GM21619 (cell line): ENCODE data around the gene ALDH1L2.

Experiments used
- ATAC-seq: cut with Tn5 transposase; IDR thresholded peaks from one replicate; pipeline ENCODE4 v1.9.1; 2021; ENCODE audit not compliant: unreplicated experiment

Gene ALDH1L2

DNA sequence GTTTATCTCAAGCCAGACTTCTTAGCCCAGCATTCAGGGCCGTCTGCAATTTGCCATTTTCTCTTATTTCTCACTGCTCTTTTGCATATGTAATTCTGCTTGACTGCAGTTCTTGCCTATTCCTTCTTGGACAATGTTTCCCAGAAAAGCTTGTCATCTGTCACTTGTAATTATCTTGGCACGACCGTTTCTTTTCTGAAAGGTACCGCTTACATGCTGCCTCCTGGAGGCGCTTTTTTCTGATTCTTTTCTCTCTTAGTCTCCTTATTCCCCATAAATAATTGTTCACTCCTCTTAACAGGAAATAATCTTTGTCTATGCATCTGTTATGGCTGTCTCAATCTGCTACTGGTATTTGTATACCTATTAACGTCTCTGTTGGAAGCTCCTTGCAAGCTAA is 1.2 kb upstream of the ALDH1L2 start:
- ATAC-seq: no peak

DNA sequence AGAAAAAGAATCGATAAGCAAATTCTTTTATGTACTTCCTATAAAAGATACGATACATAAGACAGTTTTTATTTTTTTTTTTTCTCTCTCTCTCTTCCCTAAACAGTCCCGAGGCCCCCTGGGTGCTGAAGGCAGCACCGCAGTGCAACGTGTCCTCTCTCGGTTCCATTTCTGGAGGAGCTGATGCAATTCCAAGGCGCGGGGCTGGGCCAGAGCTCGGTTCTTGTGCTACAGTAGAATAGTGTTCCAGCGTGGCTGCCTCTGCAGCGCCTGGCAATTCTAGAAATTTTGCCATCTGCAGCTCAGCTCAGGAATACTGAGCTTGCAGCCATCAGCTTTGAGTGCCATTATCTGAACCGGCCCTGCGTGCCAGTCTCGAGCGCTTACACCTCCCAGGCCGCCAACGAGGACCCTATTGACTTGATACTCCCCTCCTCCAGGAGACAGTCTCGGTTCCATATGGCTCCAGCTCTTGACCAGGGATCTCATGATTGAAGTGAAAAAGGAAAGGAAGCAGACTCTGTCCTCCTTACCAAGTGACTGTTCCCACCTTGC is 630 bp downstream of the ALDH1L2 start:
- ATAC-seq: peak; percentile 26

DNA sequence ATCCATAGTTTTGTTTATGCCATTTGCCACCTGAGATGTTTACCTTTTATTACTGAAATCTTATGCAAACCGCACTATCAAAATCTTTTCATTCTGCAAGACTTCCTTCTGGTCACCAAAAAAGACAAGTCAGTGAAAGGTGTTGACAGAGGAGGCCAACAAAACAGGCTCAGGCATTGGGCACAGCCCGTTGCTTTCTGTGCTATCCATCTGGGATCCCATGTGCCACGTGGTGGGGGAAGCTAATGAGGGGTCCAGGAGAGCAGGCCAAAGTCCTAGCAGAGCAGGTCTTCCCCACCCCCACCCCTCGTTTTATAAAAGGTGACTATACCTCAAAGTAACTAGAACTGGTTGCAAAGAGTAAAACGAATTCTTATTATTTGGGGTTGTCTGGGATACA is 1.2 kb downstream of the ALDH1L2 start:
- ATAC-seq: no peak

DNA sequence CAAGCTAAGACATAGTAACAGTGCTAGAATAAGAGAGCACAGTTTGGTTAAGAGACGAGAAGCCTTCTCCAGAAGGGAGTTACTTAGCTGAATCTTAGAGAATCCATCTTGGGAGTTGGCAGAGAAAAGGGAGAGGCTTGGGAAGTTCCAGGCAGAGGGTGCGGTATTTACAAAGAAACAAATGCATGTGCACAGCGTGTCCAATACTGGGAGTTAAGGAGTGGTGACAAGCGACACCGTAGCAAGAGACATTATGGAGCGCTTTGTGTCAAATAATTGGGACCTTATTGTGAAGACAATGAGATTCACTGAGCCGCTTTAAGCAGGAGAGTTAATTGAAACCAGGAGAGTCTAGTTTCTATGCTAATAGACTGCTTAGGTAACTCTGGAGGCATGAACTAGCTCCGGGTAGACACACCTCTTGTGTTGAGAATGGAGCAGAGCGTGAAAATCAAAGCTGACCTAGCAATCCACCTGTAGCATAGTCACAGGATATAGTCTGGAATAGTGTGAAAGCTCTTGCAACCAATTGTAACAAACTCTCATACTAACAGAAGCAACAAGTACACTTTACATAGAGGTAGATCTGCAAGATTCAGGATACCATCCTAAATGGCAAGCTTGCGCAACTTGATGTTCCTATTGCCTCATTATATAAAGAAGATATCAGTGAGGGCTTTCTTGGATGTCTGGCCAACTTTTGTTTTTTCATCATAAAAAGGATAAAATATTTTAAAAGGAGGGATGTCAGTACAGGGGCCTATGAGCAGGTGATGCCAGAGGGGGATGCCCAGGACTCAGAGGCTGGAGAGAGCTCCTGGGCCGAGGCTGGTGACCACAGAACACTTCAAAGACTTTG is 5.3 kb downstream of the ALDH1L2 start:
- ATAC-seq: no peak

DNA sequence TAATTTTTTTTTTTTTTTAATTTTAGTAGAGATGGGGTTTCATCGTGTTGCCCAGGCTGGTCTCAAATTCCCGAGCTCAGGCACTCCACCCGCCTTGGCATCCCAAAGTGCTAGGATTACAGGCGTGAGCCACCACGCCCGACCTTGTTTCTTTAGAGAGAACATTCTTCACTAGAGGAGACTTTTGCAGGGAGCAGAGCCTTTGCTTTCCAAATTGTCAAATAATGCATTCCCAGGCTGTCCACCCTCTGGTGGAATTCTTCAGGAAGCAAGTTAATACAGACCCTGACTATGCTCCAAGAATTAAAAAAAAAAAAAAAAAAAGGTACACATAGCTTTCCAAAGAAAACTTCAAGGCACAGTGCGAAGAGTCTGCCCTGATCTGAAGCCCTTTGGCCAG is 6.8 kb downstream of the ALDH1L2 start:
- no peak for ATAC-seq

DNA sequence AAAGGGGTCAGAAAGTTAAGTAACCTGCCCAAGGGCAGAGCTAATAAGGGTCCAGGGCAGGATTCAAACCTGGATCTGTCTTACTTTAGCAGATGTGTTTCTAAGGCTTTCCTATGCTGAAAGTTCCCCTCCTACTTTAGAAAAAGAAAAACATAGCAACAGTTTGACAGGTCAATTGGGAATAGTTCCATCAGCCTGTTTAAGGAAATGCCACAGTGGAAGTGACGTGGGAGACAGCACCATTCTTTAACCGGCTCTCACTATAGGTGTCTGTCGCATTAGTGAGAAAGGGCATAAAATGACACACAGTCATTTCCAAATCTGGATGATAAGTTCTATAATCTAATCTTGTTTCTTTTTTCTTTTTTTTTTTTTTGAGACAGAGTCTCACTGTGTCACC is 7.3 kb downstream of the ALDH1L2 start:
- no peak for ATAC-seq

DNA sequence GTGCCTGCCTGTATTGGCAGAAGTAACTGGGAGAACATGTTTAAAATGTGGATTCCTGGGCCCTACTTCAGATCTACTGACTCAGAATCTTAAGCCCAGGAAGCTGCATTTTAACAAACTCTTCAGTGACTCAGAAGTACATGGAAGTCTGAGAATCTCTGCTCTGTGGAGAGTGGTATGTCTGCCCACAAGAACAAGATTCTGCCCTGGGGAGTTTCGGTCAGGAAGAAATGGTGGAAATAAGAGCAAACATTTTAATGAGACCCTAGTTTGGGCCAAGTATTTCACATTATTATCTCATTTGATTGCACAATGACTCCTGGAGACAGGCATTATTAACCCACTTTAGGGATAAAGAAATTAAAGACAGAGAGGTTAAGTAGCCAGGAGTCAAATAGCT is 8.2 kb downstream of the ALDH1L2 start:
- no peak for ATAC-seq

DNA sequence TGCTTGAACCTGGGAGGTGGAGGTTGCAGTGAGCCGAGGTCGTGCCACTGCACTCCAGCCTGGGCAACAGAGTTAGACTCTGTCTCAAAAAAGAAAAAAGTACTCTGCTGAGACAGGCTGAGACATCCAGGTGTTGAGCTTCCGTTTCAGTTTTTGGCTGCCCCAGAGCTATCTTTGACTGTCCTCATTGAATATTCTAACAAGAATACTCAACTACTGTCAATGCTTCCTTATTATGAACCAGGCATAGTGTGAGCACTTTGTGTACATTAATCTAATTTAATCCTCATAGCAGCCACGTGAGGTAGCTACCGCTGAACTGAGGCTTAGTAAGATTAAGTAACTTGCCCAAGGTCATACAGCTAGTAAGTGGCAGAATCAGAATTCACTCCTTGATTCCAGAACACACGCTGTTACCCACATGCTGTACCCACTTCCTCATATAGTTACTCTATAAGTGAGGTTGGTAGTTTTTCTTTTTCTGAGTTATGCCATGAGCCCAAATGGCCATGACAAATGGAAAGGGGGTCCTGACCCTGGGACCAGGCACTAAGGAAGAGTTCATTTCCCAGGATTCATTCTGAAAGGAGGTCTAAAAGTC is 11.3 kb downstream of the ALDH1L2 start:
- peak; percentile 56 for ATAC-seq

DNA sequence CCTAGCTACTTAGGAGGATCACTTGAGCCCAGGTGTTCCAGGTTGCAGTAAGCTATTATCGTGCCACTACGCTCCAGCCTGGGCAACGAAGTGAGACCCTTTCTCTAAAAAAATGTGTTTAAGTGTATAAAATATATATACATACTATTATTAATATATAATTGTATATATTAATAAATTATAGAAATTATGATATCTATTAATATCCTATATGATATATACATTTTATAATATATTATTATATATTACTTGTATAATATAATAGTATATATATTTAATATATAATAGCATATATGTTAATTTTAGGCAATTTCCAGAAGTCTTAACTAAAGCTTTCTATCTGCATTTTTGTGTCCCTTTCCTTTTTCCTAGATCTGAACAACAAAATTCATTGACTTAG is 12.3 kb downstream of the ALDH1L2 start:
- ATAC-seq: no peak

DNA sequence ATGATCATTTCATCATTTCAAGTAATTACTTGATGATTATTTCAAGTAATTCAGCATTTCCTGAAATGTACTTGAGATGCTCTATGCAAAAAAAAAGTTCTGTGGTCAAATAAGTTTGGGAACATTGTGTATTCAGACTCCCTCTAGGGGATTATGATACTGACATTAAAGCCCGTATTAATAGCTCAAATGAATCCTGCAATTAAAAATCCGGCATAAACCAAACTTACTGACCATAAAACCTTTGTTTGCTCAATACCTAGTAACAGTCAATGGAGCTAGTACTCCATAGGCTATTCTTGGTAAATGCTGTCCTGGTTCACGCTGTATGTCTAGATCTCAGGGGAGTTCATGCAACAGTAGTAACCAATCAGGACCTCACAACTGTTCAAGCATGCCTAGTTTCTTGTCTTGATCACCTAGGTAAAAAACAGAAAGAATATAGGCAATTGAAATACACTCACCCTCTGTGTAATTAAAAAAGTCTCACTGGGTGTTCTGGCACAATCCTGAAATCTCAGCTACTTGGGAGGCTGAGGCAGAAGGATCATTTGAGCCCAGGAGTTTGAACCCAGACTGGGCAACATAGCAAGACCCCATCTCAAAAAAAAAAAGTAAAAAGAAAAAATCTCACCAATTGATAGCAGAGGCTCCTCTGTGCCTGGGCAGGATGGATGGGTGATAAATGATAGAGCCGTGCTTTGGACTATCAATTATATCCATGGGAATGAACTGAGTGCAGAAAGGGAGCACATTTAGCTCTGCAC is 14.1 kb downstream of the ALDH1L2 start:
- ATAC-seq: no peak

DNA sequence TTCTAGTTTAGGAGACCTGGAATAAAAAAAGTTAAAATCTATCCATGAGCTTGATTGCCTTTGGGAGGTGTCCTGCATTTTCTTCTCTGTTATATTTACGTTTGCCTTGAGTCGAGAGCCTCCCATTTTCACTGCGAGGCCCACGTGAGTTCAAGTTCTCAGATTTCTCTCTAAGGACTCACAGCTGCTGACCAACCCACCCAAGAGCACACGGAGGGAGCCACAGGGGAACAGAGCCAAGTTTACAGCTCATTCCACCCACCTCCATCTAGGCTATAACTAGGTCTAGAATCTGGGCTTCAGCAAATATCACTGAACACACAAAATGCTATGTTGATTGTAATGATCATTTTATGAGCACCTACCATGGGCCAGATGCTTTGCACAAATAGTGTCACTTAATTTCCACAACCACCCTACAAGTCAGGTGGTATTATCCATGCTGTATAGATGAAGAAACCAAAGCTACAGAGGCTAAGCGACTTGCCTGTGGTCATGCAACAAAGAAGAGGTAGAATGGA is 16.7 kb downstream of the ALDH1L2 start:
- no peak for ATAC-seq

DNA sequence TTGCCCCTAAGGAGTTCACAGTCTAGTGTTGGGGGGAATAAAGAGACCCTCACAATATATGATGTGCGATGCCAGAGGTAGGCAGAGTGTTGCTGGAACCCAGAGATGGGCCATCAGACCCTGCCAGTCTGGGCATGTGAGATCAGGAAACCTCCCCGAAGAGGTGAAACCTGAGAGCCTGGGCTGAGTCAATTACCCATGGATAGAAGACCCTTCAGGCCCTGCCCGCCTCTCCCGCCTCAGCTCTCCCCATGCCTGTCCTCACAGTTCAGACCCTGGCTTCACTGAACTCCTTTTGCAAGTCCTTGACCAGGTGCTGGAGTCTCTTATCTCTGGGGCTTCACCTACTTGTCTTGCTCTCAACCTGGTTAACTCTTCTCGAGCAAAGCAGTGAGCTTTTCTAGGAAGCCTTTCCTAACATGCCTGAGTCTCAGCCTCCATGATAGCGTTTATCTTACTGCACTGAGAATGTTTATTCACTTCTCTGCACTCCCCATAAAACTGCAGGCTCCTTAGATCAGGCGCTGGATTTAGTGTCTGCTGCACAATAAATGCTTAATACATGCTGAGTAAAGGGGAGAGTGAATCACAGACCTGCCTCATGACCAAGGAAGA is 19.6 kb downstream of the ALDH1L2 start:
- ATAC-seq: no peak

DNA sequence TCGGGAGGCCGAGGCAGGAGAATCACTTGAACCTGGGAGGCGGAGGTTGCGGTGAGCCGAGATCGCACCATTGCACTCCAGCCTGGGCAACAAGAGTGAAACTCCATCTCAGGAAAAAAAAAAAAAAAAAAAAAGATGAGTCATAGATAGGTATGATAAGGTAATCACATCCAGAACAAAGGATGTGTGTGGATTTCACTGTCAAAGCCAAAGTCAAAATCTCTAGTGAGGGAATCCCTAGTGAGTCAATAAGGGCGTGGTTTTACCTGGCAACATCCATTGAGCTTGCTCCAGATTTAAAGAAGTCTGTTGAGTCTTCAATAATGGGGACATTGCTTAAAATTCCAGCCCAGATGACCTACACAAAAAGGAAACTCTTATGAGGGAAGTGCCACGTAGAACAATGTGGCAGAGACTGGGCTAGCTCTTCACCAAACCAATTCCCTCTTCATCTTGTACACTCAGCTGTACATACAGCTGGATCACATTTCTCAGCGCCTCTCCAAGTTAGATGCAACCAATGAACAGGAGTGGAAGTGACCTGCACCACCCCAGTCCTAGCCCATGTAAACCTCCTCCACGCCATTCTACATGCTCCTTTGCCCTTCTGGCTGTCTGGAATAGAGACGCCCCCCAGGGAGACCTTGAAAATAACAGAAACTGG is 23.4 kb downstream of the ALDH1L2 start:
- ATAC-seq: no peak

DNA sequence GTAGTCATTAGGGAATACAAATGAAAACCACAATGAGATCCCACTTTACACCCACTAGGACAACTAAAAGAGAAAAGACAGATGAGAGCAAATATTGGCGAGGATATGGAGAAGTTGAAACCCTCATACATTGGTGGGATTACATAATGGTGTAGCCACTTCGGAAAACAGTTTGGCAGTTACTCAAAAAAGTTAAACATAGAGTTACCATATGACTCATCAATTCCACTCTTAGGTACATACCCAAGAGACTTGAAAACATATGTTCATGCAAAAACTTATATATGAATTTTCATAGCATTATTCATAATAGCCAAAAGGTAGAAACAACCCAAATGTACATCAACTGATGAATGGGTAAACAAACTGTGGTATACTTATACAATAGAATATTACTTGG is 27.1 kb downstream of the ALDH1L2 start:
- no peak for ATAC-seq

DNA sequence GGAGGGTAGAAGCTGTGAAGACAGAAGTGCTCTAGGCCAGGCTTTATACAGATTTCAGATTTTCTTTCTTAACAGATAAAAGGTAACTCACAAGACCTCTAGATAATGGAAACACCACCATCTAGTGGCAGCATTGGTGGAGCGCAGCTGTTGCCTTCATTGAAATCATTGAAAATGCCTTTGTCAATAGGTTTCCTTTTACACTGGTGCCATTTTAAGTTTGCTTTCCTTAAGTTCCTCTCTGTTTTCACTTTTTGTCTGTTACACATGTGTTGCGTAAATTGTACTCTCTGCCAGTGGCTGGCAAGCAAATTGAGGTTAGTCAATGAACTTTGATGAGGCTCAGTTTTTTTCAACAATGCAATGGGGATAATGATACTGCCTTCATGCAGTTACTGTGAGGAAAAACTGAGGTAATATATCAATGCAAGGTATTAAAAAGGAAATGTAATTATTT is 31.1 kb downstream of the ALDH1L2 start:
- peak; percentile 80 for ATAC-seq

DNA sequence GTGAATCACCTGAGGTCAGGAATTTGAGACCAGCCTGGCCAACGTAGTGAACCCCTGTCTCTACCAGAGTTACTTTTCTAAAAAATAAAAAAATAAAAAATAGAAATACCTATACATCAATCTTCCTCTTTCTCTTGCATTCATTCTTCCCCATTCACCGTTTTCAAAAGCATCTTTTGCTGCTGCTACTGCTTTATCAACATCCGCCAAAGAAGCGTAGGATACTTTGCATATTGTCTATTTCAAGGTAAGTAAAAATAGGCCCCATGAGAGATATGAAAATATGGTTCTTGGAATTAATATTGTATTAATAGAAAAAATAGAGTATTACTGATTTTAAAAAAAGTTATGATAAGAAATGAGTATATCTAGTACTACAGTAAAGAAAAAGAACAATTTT is 32.3 kb downstream of the ALDH1L2 start:
- no peak for ATAC-seq

DNA sequence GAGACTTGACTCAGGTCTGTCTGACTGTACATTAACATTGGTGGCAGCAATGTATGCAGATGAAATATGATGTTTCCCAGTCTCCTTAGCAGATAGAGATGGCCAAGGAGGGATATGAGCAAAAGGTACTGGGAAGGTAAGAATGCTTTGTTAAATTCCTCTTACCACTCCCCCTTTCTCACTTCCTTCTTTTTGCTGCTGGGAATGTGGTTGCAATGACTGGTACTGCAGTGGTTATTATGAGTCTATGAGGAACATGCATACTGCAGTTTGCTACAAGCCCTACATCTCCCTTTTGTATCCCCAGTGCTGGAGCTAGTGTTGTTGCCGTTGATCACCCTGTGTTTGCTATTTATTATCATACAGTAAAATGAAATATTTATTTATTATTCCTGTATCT is 35.9 kb downstream of the ALDH1L2 start:
- ATAC-seq: no peak

DNA sequence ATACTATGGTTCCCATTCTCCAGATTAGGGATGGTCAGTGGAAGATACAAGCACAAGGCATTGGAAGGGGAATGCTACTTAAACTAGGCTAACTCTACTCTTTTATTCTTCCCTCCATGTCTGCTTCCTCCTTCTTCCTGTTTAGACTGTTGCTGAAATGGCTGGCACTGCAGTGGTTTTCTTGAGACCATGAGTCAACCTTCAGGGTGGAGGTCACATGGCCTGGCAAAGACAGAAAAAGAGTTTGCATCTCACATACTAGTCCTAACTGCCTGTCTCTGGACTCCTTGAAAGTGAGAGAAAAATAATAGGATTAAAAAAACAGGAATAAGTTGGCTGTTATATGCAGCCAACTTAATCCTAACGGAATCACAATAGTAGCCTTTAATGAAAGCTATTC is 37.0 kb downstream of the ALDH1L2 start:
- no peak for ATAC-seq

DNA sequence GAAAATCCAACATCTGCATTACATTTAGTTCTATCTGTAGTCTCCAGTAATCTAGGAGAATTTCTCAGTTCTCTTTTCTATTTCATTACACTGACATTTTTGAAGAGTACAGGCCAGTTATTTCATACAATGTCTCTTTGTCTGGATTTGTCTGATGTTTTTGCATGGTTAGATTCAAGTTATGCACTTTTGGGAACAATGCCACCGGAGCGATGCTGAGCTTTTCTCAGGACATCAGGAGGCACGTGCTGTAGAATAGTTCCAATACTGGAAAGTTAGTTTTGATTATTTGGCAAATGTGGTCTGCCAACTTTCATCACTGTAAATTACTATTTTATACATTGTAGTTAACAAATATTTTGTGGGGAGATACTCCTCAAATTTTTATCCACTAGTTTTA is 43.1 kb downstream of the ALDH1L2 start:
- no peak for ATAC-seq

DNA sequence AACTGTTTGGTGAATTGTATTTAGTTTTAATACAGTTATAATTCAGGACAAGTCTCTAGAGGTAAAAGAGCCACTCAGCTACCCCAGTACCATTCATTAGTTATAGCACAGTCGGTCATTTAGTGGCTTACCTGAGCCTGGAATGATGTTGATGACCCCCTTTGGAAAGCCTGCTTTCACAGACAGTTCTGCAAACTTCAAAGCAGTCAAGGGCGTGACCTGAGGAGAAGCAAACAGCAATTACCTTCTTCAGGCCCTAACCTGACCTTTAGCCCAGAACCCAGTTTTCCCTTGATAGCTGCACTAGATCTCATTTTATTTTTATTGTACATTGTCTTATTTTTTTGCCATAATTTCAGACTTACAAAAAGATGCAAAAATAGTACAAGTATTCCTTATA is 43.8 kb downstream of the ALDH1L2 start:
- ATAC-seq: no peak
